Neuronal stem cell (in vitro differentiated cells): ENCODE measurements around the gene S100PBP.

ENCODE experiments used
- DNase-seq: peaks from one replicate; pipeline ENCODE4 v3.0.0-alpha.2; 2013; ENCODE audit warnings: low spot score
- H2AFZ ChIP-seq: one replicate; pipeline ENCODE4 v1.6.1; 2013; ENCODE audit warnings: mild to moderate bottlenecking, low read length, inconsistent platforms
- H2AK5ac ChIP-seq: 2 replicates; pipeline ENCODE4 v1.6.1; 2013; ENCODE audit warnings: low read depth, mild to moderate bottlenecking, inconsistent platforms, low read length, moderate library complexity, mixed read lengths
- H2BK120ac ChIP-seq: 2 replicates; pipeline ENCODE4 v1.6.1; 2013; ENCODE audit warnings: low read depth, mild to moderate bottlenecking, inconsistent platforms, low read length, moderate library complexity, mixed read lengths
- H2BK12ac ChIP-seq: one replicate; pipeline ENCODE4 v1.6.1; 2013; ENCODE audit warnings: low read length, inconsistent platforms
- H2BK15ac ChIP-seq: 2 replicates; pipeline ENCODE4 v1.6.1; 2013; ENCODE audit warnings: mild to moderate bottlenecking, low read length, inconsistent platforms, mixed read lengths
- H2BK5ac ChIP-seq: one replicate; pipeline ENCODE4 v1.6.1; 2013; ENCODE audit warnings: inconsistent platforms, mild to moderate bottlenecking, low read length, moderate library complexity
- H3K14ac ChIP-seq: one replicate; pipeline ENCODE4 v1.6.1; 2013; ENCODE audit warnings: low read length, inconsistent platforms
- H3K18ac ChIP-seq: 2 replicates; pipeline ENCODE4 v1.6.1; 2013; ENCODE audit warnings: low read length, inconsistent platforms
- H3K23ac ChIP-seq: 2 replicates; pipeline ENCODE4 v1.6.1; 2013; ENCODE audit warnings: low read depth, mild to moderate bottlenecking, mixed read lengths, low read length, inconsistent platforms; ENCODE audit not compliant: poor library complexity
- H3K27ac ChIP-seq: replicated peaks from 3 replicates; pipeline ENCODE4 v1.5.1; 2013; ENCODE audit warnings: low read length, inconsistent platforms
- H3K27me3 ChIP-seq, 3 experiments: 2 replicates each; pipeline ENCODE4 v1.6.1; 2013; ENCODE audit warnings: low read length in 3 of 3, mild to moderate bottlenecking in 2 of 3, inconsistent platforms in 1 of 3, low read depth in 1 of 3, mixed read lengths in 1 of 3, moderate library complexity in 1 of 3; ENCODE audit not compliant: control insufficient read depth in 3 of 3, insufficient read depth in 3 of 3
- H3K36me3 ChIP-seq, 2 donors: replicated peaks in 1 of 2; 2 replicates each; pipeline ENCODE4 v1.6.1; 2013; ENCODE audit warnings: low read length in 2 of 2; ENCODE audit not compliant: control insufficient read depth in 2 of 2, insufficient read depth in 2 of 2
- H3K4ac ChIP-seq: 2 replicates; pipeline ENCODE4 v1.6.1; 2013; ENCODE audit warnings: inconsistent platforms, mild to moderate bottlenecking, low read length, moderate library complexity
- H3K4me1 ChIP-seq, 2 donors: 1 replicate in 1 of 2; 2 replicates in 1 of 2; pipeline ENCODE4 v1.6.1; 2013; ENCODE audit warnings: low read length in 2 of 2, low read depth in 1 of 2; ENCODE audit not compliant: control insufficient read depth in 2 of 2, insufficient read depth in 1 of 2
- H3K4me2 ChIP-seq: one replicate; pipeline ENCODE4 v1.6.1; 2013; ENCODE audit warnings: mild to moderate bottlenecking, low read length, inconsistent platforms; ENCODE audit not compliant: insufficient read depth, poor library complexity, severe bottlenecking
- H3K4me3 ChIP-seq, 2 donors: 2 replicates each; pipeline ENCODE4 v1.5.1; 2013; ENCODE audit warnings: low read length in 2 of 2, mild to moderate bottlenecking in 2 of 2, inconsistent platforms in 1 of 2, moderate library complexity in 1 of 2
- H3K79me1 ChIP-seq: one replicate; pipeline ENCODE4 v1.6.1; 2013; ENCODE audit warnings: low read depth, mild to moderate bottlenecking, inconsistent platforms, low read length, moderate library complexity
- H3K9ac ChIP-seq: one replicate; pipeline ENCODE4 v1.6.1; 2013; ENCODE audit warnings: mild to moderate bottlenecking, low read depth, low read length, inconsistent platforms; ENCODE audit not compliant: poor library complexity
- H3K9me3 ChIP-seq, 2 donors: replicated peaks in 1 of 2; 2 replicates each; pipeline versions ENCODE3 to v1.6.1; 2013; ENCODE audit warnings: low read length in 2 of 2, mild to moderate bottlenecking in 2 of 2, inconsistent platforms in 1 of 2, low read depth in 1 of 2, mixed read lengths in 1 of 2, moderate library complexity in 1 of 2; ENCODE audit not compliant: control insufficient read depth in 2 of 2, insufficient read depth in 1 of 2
- H4K8ac ChIP-seq: one replicate; pipeline ENCODE4 v1.6.1; 2013; ENCODE audit warnings: low read depth, mild to moderate bottlenecking, inconsistent platforms, low read length, moderate library complexity
- H4K91ac ChIP-seq: one replicate; pipeline ENCODE4 v1.6.1; 2013; ENCODE audit warnings: low read length, low read depth, mild to moderate bottlenecking, inconsistent platforms; ENCODE audit not compliant: poor library complexity
- WGBS, 2 donors: extraction: QIAGEN DNeasy Blood & Tissue Kit; methylation state at CpG; one replicate each; pipeline ENCODE4 v1.1.7; 2013; ENCODE audit warnings: missing lambda C conversion rate in 2 of 2, mixed read lengths in 1 of 2; ENCODE audit not compliant: insufficient read length in 2 of 2, insufficient replicate concordance in 1 of 2; ENCODE audit errors: extremely low coverage in 2 of 2; 5-methylcytosine and 5-hydroxymethylcytosine counted together

S100PBP gene

DNA sequence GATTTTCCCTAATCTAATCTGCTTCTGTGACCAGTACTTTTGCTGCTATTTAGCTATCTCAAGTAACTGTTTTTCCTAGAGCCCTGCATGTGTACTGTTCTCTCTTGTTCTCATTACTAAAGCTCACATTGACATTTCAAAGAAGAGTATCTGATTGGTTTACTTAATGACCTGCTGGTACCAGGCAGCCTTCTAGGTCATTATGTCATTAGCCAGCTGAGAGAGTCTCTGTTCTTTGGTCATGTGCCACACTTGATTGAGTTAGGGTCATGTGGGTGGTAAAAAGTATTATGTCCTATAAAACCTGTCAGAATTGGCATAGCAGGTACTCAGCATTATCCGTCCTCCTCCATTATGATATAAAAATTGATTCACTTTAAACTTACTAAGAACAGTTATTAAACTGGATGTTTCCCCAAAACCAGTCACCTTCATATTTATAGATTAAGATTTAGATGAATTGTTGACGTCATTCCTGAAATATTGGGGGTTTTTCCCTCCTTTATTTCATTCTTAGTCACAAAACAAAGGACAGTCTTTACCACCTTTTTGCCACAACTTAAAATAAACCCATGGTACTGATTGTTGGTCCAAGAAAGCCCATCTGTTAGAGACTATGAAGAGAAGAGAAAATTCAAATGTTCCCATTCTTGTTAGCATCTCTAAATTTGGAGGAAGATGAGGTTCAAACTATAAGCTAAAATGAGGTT, 31.1 kb downstream of the S100PBP start:
- no peak overlapping the region for H2BK120ac ChIP-seq
- no peak overlapping the region for H2AFZ ChIP-seq
- H2BK5ac ChIP-seq: no peak overlapping the region
- no peak overlapping the region for H2BK15ac ChIP-seq
- no peaks in the 10 kb centered on the region for H3K79me1 ChIP-seq
- no peak overlapping the region for H3K23ac ChIP-seq
- H3K36me3 ChIP-seq: peaks cover 7 to 85% of the 10 kb centered on the region in 2 donors
- DNase-seq: no peak
- H3K9me3 ChIP-seq: peaks cover 0 to 18% of the 10 kb centered on the region in 2 donors
- no peak overlapping the region for H3K9ac ChIP-seq
- no peak overlapping the region for H2BK12ac ChIP-seq
- H3K14ac ChIP-seq: no peak overlapping the region
- H3K27ac ChIP-seq: no peak overlapping the region
- no peak overlapping the region for H3K4me2 ChIP-seq
- no peak overlapping the region for H3K4me3 ChIP-seq
- no peak overlapping the region for H2AK5ac ChIP-seq
- no peaks in the 10 kb centered on the region for H3K4me1 ChIP-seq
- no peaks in the 10 kb centered on the region for H3K27me3 ChIP-seq
- WGBS, 2 donors: no CpG with 5 or more reads among the region's 2 CpGs
- no peak overlapping the region for H4K8ac ChIP-seq
- H3K18ac ChIP-seq: no peak overlapping the region
- no peak overlapping the region for H3K4ac ChIP-seq
- no peak overlapping the region for H4K91ac ChIP-seq

DNA sequence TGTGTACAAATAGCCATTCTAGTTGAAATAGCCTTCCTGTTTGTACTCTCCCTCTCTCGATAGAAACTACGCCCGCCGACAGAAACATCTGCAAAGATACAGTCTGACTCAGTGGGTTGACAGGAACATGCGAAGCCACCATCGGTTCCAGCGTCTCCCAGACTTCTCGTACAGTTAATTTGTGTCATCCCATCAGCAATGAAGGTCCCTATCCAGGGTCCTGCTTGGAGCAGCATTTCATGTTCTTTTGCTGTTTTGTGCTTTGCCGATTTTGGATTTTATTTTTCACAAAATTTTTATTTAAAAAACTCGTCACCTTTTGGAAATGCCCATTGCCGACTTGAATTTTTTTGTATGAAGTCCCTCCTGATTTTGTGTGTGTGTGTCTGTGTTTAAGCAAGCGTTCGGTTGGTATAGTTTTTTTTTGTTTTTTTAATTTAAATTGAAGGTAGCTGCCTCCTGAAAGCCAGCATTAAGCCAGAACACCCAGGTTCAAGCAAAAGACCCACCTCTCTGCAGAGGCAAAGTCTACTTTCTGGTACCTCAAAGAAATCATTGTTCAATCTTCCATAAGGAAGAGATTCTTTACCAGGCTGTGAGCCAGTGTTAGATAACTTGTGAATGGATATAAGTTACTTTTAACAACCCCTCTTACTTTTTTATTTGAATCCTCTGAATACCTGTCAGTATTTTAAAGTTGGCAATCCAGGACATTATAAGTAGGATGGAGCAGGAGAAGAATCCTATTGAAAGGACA, 38.6 kb downstream of the S100PBP start:
- Histone ChIP-seq H3K23ac (no peak overlapping the region), H2BK5ac (no peak overlapping the region), H2BK15ac (no peak overlapping the region), H3K27ac (no peak overlapping the region), H3K4me1 (no peaks in the 10 kb centered on the region), H2AK5ac (no peak overlapping the region), H3K4me2 (no peak overlapping the region), H2AFZ (no peak overlapping the region), H3K14ac (no peak overlapping the region), H3K18ac (no peak overlapping the region), H4K8ac (no peak overlapping the region), H2BK12ac (no peak overlapping the region), H3K79me1 (no peaks in the 10 kb centered on the region), H3K36me3 (peaks cover 17 to 91% of the 10 kb centered on the region in 2 donors), H3K27me3 (no peaks in the 10 kb centered on the region), H3K9me3 (no peaks in the 10 kb centered on the region), H2BK120ac (no peak overlapping the region), H3K4me3 (no peak overlapping the region), H4K91ac (no peak overlapping the region), H3K4ac (no peak overlapping the region), H3K9ac (no peak overlapping the region)
- WGBS, 2 donors: no CpG with 5 or more reads among the region's 13 CpGs
- DNase-seq: no peak

DNA sequence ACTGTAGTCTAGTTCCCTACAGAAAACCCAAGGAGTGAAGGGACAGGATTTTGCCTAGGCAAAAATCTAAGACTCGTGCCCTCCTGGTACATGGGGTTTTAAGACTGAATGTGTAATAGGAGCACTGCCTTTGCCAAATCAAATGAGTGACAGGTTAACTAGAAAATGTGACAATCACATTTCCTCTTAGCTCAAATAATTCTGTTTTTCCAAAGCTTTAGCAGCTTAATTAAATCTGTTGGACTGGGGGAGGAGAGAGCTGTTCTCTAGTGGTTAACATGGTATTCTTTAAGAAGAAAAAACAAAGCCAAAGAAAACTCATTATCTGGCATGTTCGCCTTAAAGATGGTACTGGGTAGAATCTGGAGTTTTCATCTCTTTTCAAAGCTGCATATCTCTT, 40.7 kb downstream of the S100PBP start:
- Histone ChIP-seq H2AK5ac (no peak overlapping the region), H3K4me2 (no peak overlapping the region), H3K9me3 (no peaks in the 10 kb centered on the region), H3K27ac (no peak overlapping the region), H2BK15ac (no peak overlapping the region), H2BK5ac (no peak overlapping the region), H3K79me1 (no peaks in the 10 kb centered on the region), H3K4ac (no peak overlapping the region), H3K14ac (no peak overlapping the region), H2BK120ac (no peak overlapping the region), H4K8ac (no peak overlapping the region), H2AFZ (no peak overlapping the region), H3K23ac (no peak overlapping the region), H3K27me3 (no peaks in the 10 kb centered on the region), H3K4me3 (no peak overlapping the region), H4K91ac (no peak overlapping the region), H2BK12ac (no peak overlapping the region), H3K36me3 (peaks cover 10 to 95% of the 10 kb centered on the region in 2 donors), H3K18ac (no peak overlapping the region), H3K4me1 (no peaks in the 10 kb centered on the region), H3K9ac (no peak overlapping the region)
- DNase-seq: no peak
- no CpG with 5 or more reads among the region's 2 CpGs for WGBS, 2 donors

DNA sequence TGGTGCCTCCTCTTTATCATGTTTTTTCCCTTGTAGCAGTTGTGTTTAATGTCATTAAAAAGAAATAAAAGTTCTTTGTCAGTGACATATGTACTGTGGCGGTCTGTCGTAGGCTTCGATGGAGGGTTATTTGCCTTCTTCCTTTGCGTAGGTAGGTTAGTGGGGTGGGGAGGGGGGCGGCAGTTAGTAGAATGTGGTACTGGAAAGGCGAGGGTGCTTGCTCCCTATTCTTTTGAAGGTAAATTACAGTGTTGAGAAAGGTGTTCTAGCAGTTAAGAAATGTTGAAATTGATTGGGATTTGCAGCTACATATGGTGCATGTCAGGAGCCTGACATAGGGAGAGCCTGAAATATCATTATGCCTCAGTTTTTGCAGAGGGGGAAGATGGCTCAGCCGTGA, 41.3 kb downstream of the S100PBP start:
- Histone ChIP-seq H4K8ac (no peak overlapping the region), H2BK12ac (no peak overlapping the region), H3K9me3 (no peaks in the 10 kb centered on the region), H2AK5ac (no peak overlapping the region), H3K27me3 (no peaks in the 10 kb centered on the region), H3K18ac (no peak overlapping the region), H2BK120ac (no peak overlapping the region), H3K4ac (no peak overlapping the region), H3K9ac (no peak overlapping the region), H4K91ac (no peak overlapping the region), H2BK5ac (no peak overlapping the region), H3K4me1 (no peaks in the 10 kb centered on the region), H3K36me3 (peaks cover 9 to 92% of the 10 kb centered on the region in 2 donors), H3K14ac (no peak overlapping the region), H2BK15ac (no peak overlapping the region), H3K4me3 (no peak overlapping the region), H3K79me1 (no peaks in the 10 kb centered on the region), H3K4me2 (no peak overlapping the region), H2AFZ (no peak overlapping the region), H3K27ac (no peak overlapping the region), H3K23ac (no peak overlapping the region)
- no peak for DNase-seq
- WGBS, 2 donors: no CpG with 5 or more reads among the region's 7 CpGs
